DMS114 treated with DMSO at 0.1 percent for 48 hours (cell line): ENCODE results near the gene CSNK1G1.
"Not testable (repeated sequence)": the region's sequence is repeated elsewhere in the genome, so short reads cannot be mapped to it uniquely, and the experiment has no call there.

ENCODE experiments used
- DNase-seq: peaks from one replicate; lab custom pipeline; 2025; ENCODE audit not compliant: unreplicated experiment; lab: John Stamatoyannopoulos, UW

Gene CSNK1G1

DNA sequence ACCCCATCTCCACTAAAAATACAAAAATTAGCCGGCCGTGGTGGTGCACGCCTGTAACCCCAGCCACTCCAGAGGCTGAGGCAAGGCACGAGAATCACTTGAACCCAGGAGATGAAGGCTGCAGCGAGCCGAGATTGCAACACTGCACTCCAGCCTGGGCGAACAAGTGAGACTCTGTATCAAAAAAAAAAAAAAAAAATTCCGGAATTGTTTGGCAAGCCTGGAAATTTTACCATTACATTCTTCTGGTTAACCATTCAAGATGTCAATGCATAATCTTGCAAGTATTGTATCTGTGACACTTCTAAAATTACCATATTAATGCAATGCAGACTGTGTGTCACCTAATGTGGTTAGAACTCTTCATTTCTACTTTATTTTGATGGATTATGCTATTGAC is 67.0 kb downstream of the CSNK1G1 start:
- no peak for DNase-seq

DNA sequence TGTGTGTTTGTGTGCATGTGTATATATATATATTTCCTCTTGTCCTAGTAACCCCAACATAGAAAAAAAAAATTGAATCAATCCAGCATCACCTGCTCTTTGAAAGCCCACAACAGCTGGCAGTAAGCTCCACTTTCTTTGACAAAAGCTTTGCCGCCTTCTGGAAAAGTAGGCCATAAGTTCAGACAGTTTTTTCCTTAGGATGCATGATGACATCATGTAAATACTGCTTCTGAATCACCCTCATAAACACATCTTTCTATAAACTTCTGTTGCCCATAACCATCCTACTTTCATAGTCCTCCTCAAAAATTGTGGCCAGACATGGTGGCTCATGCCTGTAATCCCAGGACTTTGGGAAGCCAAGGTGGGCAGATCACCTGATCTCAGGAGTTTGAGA is 67.4 kb downstream of the CSNK1G1 start:
- no peak for DNase-seq

DNA sequence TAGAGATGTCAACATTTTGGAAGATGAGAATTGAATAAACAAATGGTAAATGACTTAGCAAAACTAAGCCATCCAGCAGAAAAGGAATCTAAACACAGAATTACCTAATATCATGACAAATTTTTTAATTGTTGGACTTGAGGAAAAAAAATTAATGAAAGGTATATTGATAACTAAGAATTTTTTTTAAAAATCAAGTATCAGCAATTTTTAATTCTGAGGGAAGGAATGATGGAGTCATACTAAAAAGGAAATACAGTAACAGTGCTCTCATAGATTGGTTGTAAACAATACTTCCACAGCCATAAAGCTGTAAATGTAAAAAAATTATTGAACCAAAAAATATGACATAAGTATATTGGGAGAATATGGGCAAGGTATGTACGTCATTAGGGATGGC is 68.0 kb downstream of the CSNK1G1 start:
- DNase-seq, result no peak

DNA sequence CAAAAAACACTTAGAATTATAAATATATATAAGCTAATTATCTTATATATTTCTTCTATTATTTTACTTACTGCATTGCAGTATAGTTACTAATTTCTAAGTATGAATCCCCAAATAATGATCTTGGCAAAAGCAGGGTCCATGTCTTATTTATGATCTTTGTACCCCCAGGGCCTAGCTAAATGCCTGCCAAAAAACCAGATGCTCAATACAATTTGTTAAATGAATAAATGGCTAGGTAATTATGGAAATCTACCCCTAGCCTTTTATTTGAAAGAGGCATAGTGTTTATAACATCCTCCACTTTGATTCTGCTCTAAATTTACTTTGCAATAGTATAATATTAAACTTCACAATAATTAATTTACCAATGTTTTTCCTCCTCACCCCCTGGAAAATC is 69.5 kb downstream of the CSNK1G1 start:
- DNase-seq, result no peak

DNA sequence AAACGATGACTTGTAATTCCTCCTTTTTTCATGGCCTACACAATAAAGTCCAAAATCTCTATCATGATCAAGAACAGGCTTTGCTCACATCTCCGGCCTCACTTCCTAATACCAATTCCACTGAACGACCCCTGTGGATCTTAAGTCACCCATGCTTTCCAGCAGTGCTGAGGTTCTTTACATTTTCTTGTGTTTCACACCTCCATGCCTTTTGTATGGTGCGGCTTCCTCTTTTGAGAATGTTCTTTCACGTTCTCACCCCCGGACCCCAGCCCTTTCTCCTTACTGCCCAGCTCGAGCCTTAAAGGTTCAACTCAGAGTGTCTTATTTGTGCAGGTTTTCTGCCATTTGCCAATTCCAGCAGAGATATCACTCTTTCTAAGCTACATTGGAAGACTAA is 70.1 kb downstream of the CSNK1G1 start:
- no peak for DNase-seq

- DNase-seq, result no peak
Measured at GRCh38 chr15:64285150-64285549, 70.8 kb downstream of the CSNK1G1 start.

DNA sequence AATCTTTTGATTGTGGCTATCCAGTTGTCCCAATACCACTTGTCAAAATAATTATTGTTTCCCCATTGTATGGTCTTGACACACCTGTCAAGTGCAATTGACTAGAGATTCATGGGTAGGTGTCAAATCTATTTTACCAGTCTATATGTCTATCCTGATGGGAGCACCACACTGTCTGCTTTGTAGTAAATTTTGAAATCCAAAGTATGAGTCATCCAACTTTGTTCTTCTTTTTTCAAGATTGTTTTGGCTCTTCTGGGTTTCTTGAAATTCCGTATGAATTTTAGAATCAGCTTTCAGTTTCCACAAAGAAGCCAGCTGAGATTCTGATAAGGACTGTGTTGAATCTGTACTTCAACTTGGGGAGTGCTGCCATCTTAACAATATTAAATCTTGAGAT is 71.9 kb downstream of the CSNK1G1 start:
- no peak for DNase-seq

DNA sequence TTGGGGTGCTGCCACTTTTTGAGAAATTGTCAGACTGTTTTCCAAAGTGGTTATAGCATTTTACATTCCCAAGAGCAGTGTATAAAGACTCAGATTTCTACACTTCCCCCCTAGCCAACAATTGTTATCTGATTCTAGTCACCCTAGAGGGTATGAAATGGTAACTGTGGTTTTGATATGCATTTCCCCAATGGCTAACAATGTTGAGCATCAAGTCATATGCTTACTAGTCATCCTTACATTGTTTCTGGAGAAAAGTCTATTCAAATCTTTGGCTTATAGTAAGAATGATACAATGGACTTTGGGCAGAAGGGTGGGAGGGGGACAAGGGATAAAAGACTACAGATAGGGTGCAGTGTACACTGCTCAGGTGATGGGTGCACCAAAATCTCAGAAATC is 73.3 kb downstream of the CSNK1G1 start:
- DNase-seq, result no peak

GRCh38 chr15:64279131-64279530 is 76.8 kb downstream of the CSNK1G1 start:
- no peak for DNase-seq

DNA sequence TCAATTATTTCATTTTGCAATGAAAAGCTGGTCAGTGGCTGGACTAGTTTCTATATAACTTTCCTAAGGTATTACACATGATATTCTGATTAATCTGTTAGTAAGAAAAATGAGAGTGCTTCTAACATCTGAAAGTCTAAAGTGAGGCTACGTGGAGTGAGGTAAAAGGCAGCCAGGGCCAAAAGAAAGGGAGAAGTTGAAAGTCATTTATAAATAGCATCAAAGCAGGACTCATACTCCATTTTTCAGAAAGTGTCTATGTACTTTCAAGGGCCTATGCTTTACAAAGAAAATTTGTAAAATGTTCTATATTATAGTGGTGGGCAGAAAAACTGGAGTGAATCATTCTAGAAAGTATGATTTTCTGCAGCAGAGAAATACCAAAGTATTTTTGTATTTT is 80.0 kb downstream of the CSNK1G1 start:
- DNase-seq, result no peak

GRCh38 chr15:64274341-64274950 is 81.5 kb downstream of the CSNK1G1 start:
- DNase-seq, result no peak

- no peak for DNase-seq
Measured at GRCh38 chr15:64267331-64267973, 88.5 kb downstream of the CSNK1G1 start.

- DNase-seq, result not testable (repeated sequence)
Measured at GRCh38 chr15:64265188-64265587, 90.8 kb downstream of the CSNK1G1 start.

GRCh38 chr15:64264502-64264901 is 91.5 kb downstream of the CSNK1G1 start:
- no peak for DNase-seq

DNA sequence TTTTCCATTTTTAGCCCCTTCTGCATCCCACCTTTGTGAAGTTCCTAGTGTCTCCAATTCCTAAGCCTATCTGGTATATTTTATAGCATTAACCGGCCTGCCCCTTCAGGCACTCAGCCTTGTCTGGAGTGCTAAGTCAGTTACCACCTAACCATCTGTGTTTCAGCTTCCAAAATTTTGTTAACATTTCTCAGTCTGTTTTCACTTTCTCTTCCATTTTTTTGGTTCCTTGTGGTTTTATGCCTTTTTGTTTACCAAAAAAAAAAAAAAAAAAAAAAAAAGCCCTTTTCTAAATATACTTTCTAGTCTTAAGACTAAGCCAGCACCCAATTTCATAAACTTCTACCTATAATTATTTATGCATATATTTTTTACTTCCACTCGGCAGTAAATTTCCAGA is 92.4 kb downstream of the CSNK1G1 start:
- DNase-seq, result no peak

DNA sequence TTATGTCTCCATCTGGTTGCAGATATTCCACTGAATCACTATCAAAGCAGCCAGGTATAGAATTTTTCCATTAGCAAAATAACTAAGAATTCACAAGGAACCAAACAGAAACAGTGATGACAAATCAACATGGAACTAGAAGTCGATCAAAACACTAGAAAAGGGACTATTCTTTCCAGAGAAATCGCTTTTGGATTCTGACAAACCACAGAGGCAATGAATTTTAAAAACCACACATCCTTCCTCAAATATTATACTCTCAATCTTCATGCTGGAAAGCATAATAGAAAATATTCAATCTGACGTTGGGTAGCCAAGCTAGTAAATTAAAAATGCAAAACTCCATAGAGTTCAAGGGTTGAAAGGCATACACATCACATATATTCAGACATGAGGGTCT is 99.9 kb downstream of the CSNK1G1 start:
- DNase-seq, result no peak

DNA sequence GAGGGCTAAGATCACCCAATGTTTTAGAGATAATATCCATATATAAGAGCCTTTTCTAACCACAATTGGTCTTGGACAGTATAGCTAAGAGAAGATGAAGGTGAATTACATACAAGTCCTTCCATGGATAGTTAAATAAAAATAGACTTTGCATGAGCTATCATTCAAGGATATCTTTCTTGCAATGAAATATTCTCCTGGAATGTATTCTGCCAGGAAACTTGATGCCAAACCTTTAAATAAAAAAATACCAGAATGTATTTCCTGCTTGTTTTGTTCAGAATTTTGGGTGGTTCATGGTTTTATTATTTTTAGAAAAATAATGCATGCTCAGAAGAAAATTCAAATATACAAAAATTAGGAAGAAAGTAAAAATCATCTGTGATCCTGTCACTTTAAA is 104.3 kb downstream of the CSNK1G1 start:
- no peak for DNase-seq

DNA sequence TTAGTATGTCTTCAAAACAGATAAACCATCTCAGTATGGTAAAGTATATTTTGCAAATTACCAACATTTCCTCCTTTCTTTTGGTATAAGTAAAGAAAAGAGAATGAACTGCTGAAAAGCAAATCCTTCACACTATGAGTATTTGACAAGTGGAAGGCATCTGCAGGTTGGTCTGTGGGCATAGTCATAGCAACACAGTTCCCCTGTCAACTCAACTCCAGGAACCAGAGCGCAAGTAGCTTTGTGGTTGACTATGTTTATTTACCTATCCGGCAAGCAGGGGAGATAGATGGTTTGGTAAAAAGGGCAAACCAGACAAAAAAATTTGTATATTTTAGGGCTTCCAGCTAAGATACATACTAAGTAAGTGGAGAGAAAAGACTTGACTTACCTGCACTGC is 104.9 kb downstream of the CSNK1G1 start:
- no peak for DNase-seq

- DNase-seq, result no peak
Measured at GRCh38 chr15:64249883-64250575, 105.9 kb downstream of the CSNK1G1 start.

- no peak for DNase-seq
Measured at GRCh38 chr15:64249406-64249805, 106.6 kb downstream of the CSNK1G1 start.

DNA sequence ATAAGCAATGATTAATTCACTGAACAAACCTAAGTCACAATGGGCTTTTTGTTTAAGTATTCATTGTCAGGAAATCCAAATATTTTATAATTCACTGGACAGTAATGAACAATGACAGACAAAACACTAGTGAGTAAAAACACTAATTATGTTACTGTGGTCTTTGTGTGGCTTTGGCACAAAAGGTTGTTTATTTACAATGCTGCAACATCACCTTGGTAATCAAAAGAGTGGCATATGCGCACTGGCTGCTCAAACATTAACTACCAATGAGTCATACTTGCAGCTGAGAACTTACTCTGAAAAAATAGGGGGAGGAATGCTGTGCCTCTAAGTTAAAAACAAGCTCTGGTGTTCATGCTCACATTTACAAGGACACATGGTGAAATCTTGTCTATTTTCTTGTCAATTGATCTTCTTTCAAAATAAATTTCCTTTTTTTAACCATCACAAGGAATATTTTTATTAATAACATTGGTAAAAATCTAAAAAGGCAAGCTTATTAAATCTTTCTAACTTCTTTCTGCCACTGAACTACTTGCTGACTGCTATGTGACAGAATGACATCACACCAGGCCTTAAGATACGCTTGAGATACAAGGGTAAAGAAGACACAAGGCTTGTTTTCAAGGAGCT is 107.9 kb downstream of the CSNK1G1 start:
- no peak for DNase-seq

- no peak for DNase-seq
Measured at GRCh38 chr15:64247535-64247905, 108.5 kb downstream of the CSNK1G1 start.
